ENCODE measurements around the gene CENPF. TPM values are rescaled to one million over a fixed set of nuclear protein-coding genes. Genes with fewer than 3 reads are reported as not detected.

The CENPF gene
- total and polyA plus RNA-seq, 9 of the 15 experiments (the other 6 are each of a cell fraction or from before 2014, with no cell fraction given) = 50.6 to 180 (median 98.3) TPM

- Histone ChIP-seq H3K79me2 (ENCODE audit: control insufficient read depth, insufficient read depth, low read length) (peaks cover 39% of the 10 kb centered on the region), H3K4me3 (no peak overlapping the region), H3K27me3 (ENCODE audit: control insufficient read depth in 2 of 2, insufficient read depth in 2 of 2, low read length in 2 of 2) (no peaks in the 10 kb centered on the region), H3K9me1 (ENCODE audit: control insufficient read depth, insufficient read depth, low read length) (no peaks in the 10 kb centered on the region), H3K4me1 (replicated peaks in 1 of 2; ENCODE audit: control insufficient read depth in 2 of 2, insufficient read depth in 2 of 2, low read length in 2 of 2) (no peaks in the 10 kb centered on the region), H3K9me3 (replicated peaks; ENCODE audit: control insufficient read depth, insufficient read depth, low read depth, low read length) (no peaks in the 10 kb centered on the region), H4K20me1 (replicated peaks; ENCODE audit: control insufficient read depth, insufficient read depth, low read length) (no peaks in the 10 kb centered on the region; the same call in 1 of the 2 replicates), H3K27ac (ENCODE audit: extremely low read depth, low read depth, low read length) (no peak overlapping the region), H3K4me2 (ENCODE audit: insufficient read depth, low read length) (no peak overlapping the region), H3K36me3 (ENCODE audit: control insufficient read depth, insufficient read depth, low read length) (peaks cover 75% of the 10 kb centered on the region), H3K9ac (ENCODE audit: insufficient read depth in 1 of 2, low read depth in 2 of 2, low read length in 2 of 2) (no peak overlapping the region), H2AFZ (ENCODE audit: low read depth, low read length) (no peak overlapping the region)
- TF ChIP-seq MTA1 (IDR thresholded peaks at IDR 0.05; ENCODE audit: borderline replicate concordance) = no peak
- TF ChIP-seq UBTF (IDR thresholded peaks at IDR 0.05; ENCODE audit: borderline replicate concordance in 1 of 2, low read depth in 2 of 2, low read length in 2 of 2) = no peak
- no peak for TF ChIP-seq ZNF561 (CRISPR knock-in tag; conservative IDR thresholded peaks at IDR 0.05)
- no peak for TF ChIP-seq EP300 (IDR thresholded peaks at IDR 0.05; ENCODE audit: low read length)
- TF ChIP-seq ARID3B (CRISPR knock-in tag; IDR thresholded peaks at IDR 0.05; ENCODE audit: borderline replicate concordance) = no peak
- TF ChIP-seq ZNF589 (CRISPR knock-in tag; IDR thresholded peaks at IDR 0.05; ENCODE audit: low read depth) = no peak
- no peak for TF ChIP-seq ATF6 (CRISPR knock-in tag; IDR thresholded peaks at IDR 0.05)
- TF ChIP-seq CREB1 (IDR thresholded peaks at IDR 0.05) = no peak
- no peak for TF ChIP-seq CREB1 (CRISPR knock-in tag; IDR thresholded peaks at IDR 0.05)
- no peak for TF ChIP-seq CEBPG (CRISPR knock-in tag; IDR thresholded peaks at IDR 0.05)
- no peak for TF ChIP-seq CEBPG (tag; conservative IDR thresholded peaks at IDR 0.05 in 1 of 2, IDR thresholded peaks at IDR 0.05 in 1 of 2)
- no peak for TF ChIP-seq HNRNPK (IDR thresholded peaks at IDR 0.05; ENCODE audit: low read depth, low read length, poor library complexity, severe bottlenecking)
- no peak for TF ChIP-seq GMEB1 (CRISPR knock-in tag; IDR thresholded peaks at IDR 0.05)
- no peak for FAIRE-seq
- no peak for DNase-seq (ENCODE audit: extremely low read depth in 1 of 4, low spot score in 3 of 4)
- intact Hi-C loops (cut with micrococcal nuclease) (no loop called here), in situ Hi-C loops (cut with MboI) (no loop called here)
- WGBS (ENCODE audit: insufficient coverage, low coverage, missing lambda C conversion rate) = 83% methylated on average over 3 of the region's 3 CpGs
- BruUV-seq (replicated peaks) = no TSS peak
- CTCF ChIA-PET (ENCODE audit: low intra/inter-chr PET ratio) = no interaction called here
- POLR2A ChIA-PET = no interaction called here
- ATAC-seq = no peak
Observed at GRCh38 chr1:214615871-214616270, 12.9 kb downstream of the CENPF start.
